Measurements from ENCODE around the gene MMP28. TPM values are rescaled to one million over a fixed set of nuclear protein-coding genes. Genes with fewer than 3 reads are reported as not detected.

MMP28 gene
- polyA plus RNA-seq, 2 donors = 14.8 to 21.7 TPM

DNA sequence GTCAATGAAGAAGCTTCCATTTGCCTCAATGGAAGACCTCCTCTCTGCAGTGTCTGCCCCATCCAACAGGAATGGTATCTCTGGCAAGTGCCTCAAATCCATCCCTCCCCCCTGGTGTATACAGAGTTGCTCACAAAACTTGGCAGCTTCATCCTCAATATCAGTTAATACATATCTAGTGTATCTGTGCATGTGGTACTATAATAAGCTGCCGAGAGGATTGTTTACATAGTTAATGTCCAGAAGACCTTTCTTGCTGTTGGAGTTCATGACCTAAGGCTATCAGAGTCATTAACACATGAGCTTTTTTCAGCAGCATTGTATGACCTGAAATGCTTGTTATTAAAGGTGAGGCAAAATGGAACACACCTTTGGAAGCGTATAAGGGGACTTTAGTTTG, 78.0 kb downstream of the MMP28 start:
- Histone ChIP-seq H3K27ac (ENCODE audit: low read depth in 2 of 2, low read length in 1 of 2) (peak overlapping the region; percentile 13 to 18), H3K36me3 (ENCODE audit: control insufficient read depth in 2 of 2, insufficient read depth in 2 of 2, low read length in 1 of 2) (peaks cover 0 to 3% of the 10 kb centered on the region in 2 donors), H3K27me3 (ENCODE audit: control insufficient read depth in 1 of 2, insufficient read depth in 2 of 2, low read length in 2 of 2) (no peaks in the 10 kb centered on the region), H3K9me3 (ENCODE audit: control insufficient read depth in 2 of 2, insufficient read depth in 1 of 2, low read depth in 1 of 2, low read length in 1 of 2) (no peaks in the 10 kb centered on the region), H3K4me3 (ENCODE audit: low read depth in 1 of 2, low read length in 2 of 2) (no peak overlapping the region), H3K4me1 (ENCODE audit: control insufficient read depth in 2 of 2, insufficient read depth in 2 of 2, low read length in 1 of 2) (no peaks in the 10 kb centered on the region)
- WGBS, 2 donors = 57 to 58% methylated on average over 2 of the region's 2 CpGs

GRCh38 chr17:35716897-35717465, 78.5 kb downstream of the MMP28 start:
- H3K4me3 ChIP-seq (ENCODE audit: low read depth in 1 of 2, low read length in 2 of 2) = no peak overlapping the region
- no peaks in the 10 kb centered on the region for H3K4me1 ChIP-seq (ENCODE audit: control insufficient read depth in 2 of 2, insufficient read depth in 2 of 2, low read length in 1 of 2)
- WGBS, 2 donors = 63 to 74% methylated on average over 4 of the region's 4 CpGs
- H3K27me3 ChIP-seq (ENCODE audit: control insufficient read depth in 1 of 2, insufficient read depth in 2 of 2, low read length in 2 of 2) = no peaks in the 10 kb centered on the region
- H3K27ac ChIP-seq (ENCODE audit: low read depth in 2 of 2, low read length in 1 of 2) = peak overlapping the region; percentile 18 to 21
- no peaks in the 10 kb centered on the region for H3K9me3 ChIP-seq (ENCODE audit: control insufficient read depth in 2 of 2, insufficient read depth in 1 of 2, low read depth in 1 of 2, low read length in 1 of 2)
- H3K36me3 ChIP-seq (ENCODE audit: control insufficient read depth in 2 of 2, insufficient read depth in 2 of 2, low read length in 1 of 2) = peaks cover 0 to 3% of the 10 kb centered on the region in 2 donors

GRCh38 chr17:35716173-35716572, 79.3 kb downstream of the MMP28 start:
- Histone ChIP-seq H3K27ac (ENCODE audit: low read depth in 2 of 2, low read length in 1 of 2) (no peak overlapping the region), H3K36me3 (ENCODE audit: control insufficient read depth in 2 of 2, insufficient read depth in 2 of 2, low read length in 1 of 2) (peaks cover 3 to 4% of the 10 kb centered on the region in 2 donors), H3K9me3 (ENCODE audit: control insufficient read depth in 2 of 2, insufficient read depth in 1 of 2, low read depth in 1 of 2, low read length in 1 of 2) (no peaks in the 10 kb centered on the region), H3K27me3 (ENCODE audit: control insufficient read depth in 1 of 2, insufficient read depth in 2 of 2, low read length in 2 of 2) (no peaks in the 10 kb centered on the region), H3K4me1 (ENCODE audit: control insufficient read depth in 2 of 2, insufficient read depth in 2 of 2, low read length in 1 of 2) (no peaks in the 10 kb centered on the region), H3K4me3 (ENCODE audit: low read depth in 1 of 2, low read length in 2 of 2) (no peak overlapping the region)
- 75 to 80% methylated on average over 3 of the region's 3 CpGs for WGBS, 2 donors

Other genes starting within 250 kb of the MMP28 start
- gene SLFN14, start 234.8 kb downstream of the MMP28 start, polyA plus RNA-seq = not detected
- 1 to 10 TPM; 2.4 TPM for gene PEX12, start 217.1 kb downstream of the MMP28 start, polyA plus RNA-seq
- gene AP2B1, start 208.3 kb downstream of the MMP28 start, polyA plus RNA-seq = 10 to 100 TPM; 13.2 to 14.3 TPM
- gene RASL10B, start 64.0 kb downstream of the MMP28 start, polyA plus RNA-seq = under 1 TPM; 0.28 to 0.53 TPM
- gene GAS2L2, start 42.4 kb downstream of the MMP28 start, polyA plus RNA-seq = under 1 TPM; 0.01 to 0.08 TPM
- under 1 TPM in 1 of 2 donors, not detected in 1; 0.14 TPM for gene C17orf50, start 34.8 kb downstream of the MMP28 start, polyA plus RNA-seq
- 100 to 1,000 TPM in 1 of 2 donors, 10 to 100 TPM in 1; 89.5 to 110 TPM for gene TAF15, start 13.8 kb upstream of the MMP28 start, polyA plus RNA-seq
- under 1 TPM; 0.05 to 0.08 TPM for gene HEATR9, start 73.2 kb upstream of the MMP28 start, polyA plus RNA-seq
- gene CCL5, start 84.7 kb upstream of the MMP28 start, polyA plus RNA-seq = 1 to 10 TPM; 6.3 to 6.9 TPM
- under 1 TPM; 0.55 TPM for gene RDM1, start 135.1 kb upstream of the MMP28 start, polyA plus RNA-seq
- not detected for gene LYZL6, start 148.1 kb upstream of the MMP28 start, polyA plus RNA-seq
- gene CCL16, start 185.9 kb upstream of the MMP28 start, polyA plus RNA-seq = under 1 TPM; 0.08 to 0.24 TPM
- 10 to 100 TPM; 21.9 to 32.3 TPM for gene CCL14, start 191.1 kb upstream of the MMP28 start, polyA plus RNA-seq
- under 1 TPM in 1 of 2 donors, not detected in 1; 0.06 TPM for gene CCL15, start 205.9 kb upstream of the MMP28 start, polyA plus RNA-seq
- gene CCL23, start 222.3 kb upstream of the MMP28 start, polyA plus RNA-seq = 1 to 10 TPM; 1.3 to 3.6 TPM